GM12878 (cell line): Measurements from ENCODE around the gene CTDNEP1. TPM values are rescaled to one million over a fixed set of nuclear protein-coding genes. Genes with fewer than 3 reads are reported as not detected.

ENCODE experiments used
- ASH2L ChIP-seq: fragments of 300-600, 200-600 bp; sonication (generic); IDR thresholded peaks from 2 replicates; pipeline ENCODE4 v1.6.1; 2017; ENCODE audit warnings: low read depth, mild to moderate bottlenecking, borderline replicate concordance
- ATF7 ChIP-seq: fragments of 450-650 bp; IDR thresholded peaks from 2 replicates; pipeline ENCODE4 v1.6.1; 2016; ENCODE audit warnings: low read depth, mild to moderate bottlenecking
- CREB1 ChIP-seq: IDR thresholded peaks from 2 replicates; pipeline ENCODE4 v1.6.1; 2012; ENCODE audit warnings: low read depth, mild to moderate bottlenecking, inconsistent platforms
- MXI1 ChIP-seq: fragments of 150-350 bp; IDR thresholded peaks from 2 replicates; pipeline ENCODE4 v1.6.1; 2011; ENCODE audit warnings: low read depth, mild to moderate bottlenecking, inconsistent platforms, low read length, improper control_type of control experiment
- NFXL1 ChIP-seq: fragments of 450-650 bp; IDR thresholded peaks from 2 replicates; pipeline ENCODE4 v1.6.1; 2017; ENCODE audit warnings: antibody characterized with exemption, mild to moderate bottlenecking, borderline replicate concordance
- NR2C2 ChIP-seq: IDR thresholded peaks from 2 replicates; pipeline ENCODE4 v1.6.1; 2011; ENCODE audit warnings: borderline replicate concordance, low read depth; ENCODE audit not compliant: control insufficient read depth, insufficient read length
- RB1 ChIP-seq: fragments of 450-650 bp; formaldehyde crosslinking; IDR thresholded peaks from 2 replicates; pipeline ENCODE4 v1.6.1; 2017; ENCODE audit warnings: mild to moderate bottlenecking, borderline replicate concordance
- RUNX3 ChIP-seq: IDR thresholded peaks from 2 replicates; pipeline ENCODE4 v1.6.1; 2012; ENCODE audit warnings: low read length, inconsistent platforms
- SIN3A ChIP-seq: IDR thresholded peaks from 2 replicates; pipeline ENCODE4 v1.6.1; 2012; ENCODE audit warnings: low read depth, low read length, improper control_type of control experiment
- SIX5 ChIP-seq: IDR thresholded peaks from 2 replicates; pipeline ENCODE4 v1.6.1; 2011; ENCODE audit warnings: mild to moderate bottlenecking, low read depth, low read length, moderate library complexity; ENCODE audit not compliant: severe bottlenecking
- SP1 ChIP-seq: IDR thresholded peaks from one replicate; pipeline ENCODE4 v1.6.1; 2011; ENCODE audit warnings: low read depth, low read length
- STAT1 ChIP-seq: fragments of 450-650 bp; conservative IDR thresholded peaks from 2 replicates; pipeline ENCODE4 v1.6.1; 2014; ENCODE audit warnings: antibody characterized with exemption, mild to moderate bottlenecking
- SUPT20H ChIP-seq: IDR thresholded peaks from 2 replicates; pipeline ENCODE4 v1.6.1; 2011; ENCODE audit warnings: low read depth, mild to moderate bottlenecking, low read length, moderate library complexity, borderline replicate concordance; ENCODE audit not compliant: control insufficient read depth
- TAF1 ChIP-seq: IDR thresholded peaks from 2 replicates; pipeline ENCODE4 v1.6.1; 2011; ENCODE audit warnings: mild to moderate bottlenecking, low read depth, low read length, borderline replicate concordance
- polyA plus RNA-seq, 11 experiments: library from polyadenylated mRNA; depleted of rRNA in 4 of 11; unstranded in 6 of 11; stranded (reverse) in 5 of 11; fragments of >200 nt; fragmentation: Nextera tagmentation in 4 of 11; fragmentation: Illumina TruSeq in 1 of 11; extraction: Ambion mirVana in 4 of 11; extraction: Trizol in 1 of 11; gene quantifications; 1 replicate in 1 of 11; 2 replicates in 10 of 11; pipeline versions ENCODE4 v1.2.1 to v1.2.3, GENCODE V29; 2011 to 2016; ENCODE audit warnings: inconsistent platforms in 2 of 11, missing spikeins in 2 of 11, low read depth in 1 of 11
- total RNA-seq, 4 experiments: library from RNA; depleted of rRNA in 3 of 4; stranded (reverse); fragments of >200 nt in 3 of 4; fragmentation: Illumina TruSeq in 1 of 4; extraction: Trizol in 1 of 4; gene quantifications; 2 replicates each; pipeline versions ENCODE4 v1.2.1 to v1.2.3, GENCODE V29; 2013 to 2021
- TF ChIP-seq, protein P1 (sequence below): fragments of 450-650 bp; IDR thresholded peaks from 2 replicates; pipeline ENCODE4 v1.6.1; 2017; ENCODE audit warnings: mild to moderate bottlenecking, moderate library complexity
- TF ChIP-seq, protein P2 (sequence below): fragments of 450-650 bp; IDR thresholded peaks from 2 replicates; pipeline ENCODE4 v1.6.1; 2016; ENCODE audit warnings: mild to moderate bottlenecking
- TF ChIP-seq, protein P3 (sequence below): IDR thresholded peaks from 2 replicates; pipeline ENCODE4 v1.6.1; 2011; ENCODE audit warnings: borderline replicate concordance, low read depth, mild to moderate bottlenecking, moderate library complexity, mixed read lengths, low read length; ENCODE audit not compliant: insufficient read depth; ENCODE audit errors: extremely low read length
- TF ChIP-seq, protein P4 (sequence below): fragments of 150-350 bp; IDR thresholded peaks from 2 replicates; pipeline ENCODE4 v1.6.1; 2016; ENCODE audit warnings: low read depth, low read length

The CTDNEP1 gene
- total and polyA plus RNA-seq, 10 of the 15 experiments (the other 5 are each of a cell fraction or from before 2014, with no cell fraction given), result 23.7 to 176 (median 30.3) TPM

DNA sequence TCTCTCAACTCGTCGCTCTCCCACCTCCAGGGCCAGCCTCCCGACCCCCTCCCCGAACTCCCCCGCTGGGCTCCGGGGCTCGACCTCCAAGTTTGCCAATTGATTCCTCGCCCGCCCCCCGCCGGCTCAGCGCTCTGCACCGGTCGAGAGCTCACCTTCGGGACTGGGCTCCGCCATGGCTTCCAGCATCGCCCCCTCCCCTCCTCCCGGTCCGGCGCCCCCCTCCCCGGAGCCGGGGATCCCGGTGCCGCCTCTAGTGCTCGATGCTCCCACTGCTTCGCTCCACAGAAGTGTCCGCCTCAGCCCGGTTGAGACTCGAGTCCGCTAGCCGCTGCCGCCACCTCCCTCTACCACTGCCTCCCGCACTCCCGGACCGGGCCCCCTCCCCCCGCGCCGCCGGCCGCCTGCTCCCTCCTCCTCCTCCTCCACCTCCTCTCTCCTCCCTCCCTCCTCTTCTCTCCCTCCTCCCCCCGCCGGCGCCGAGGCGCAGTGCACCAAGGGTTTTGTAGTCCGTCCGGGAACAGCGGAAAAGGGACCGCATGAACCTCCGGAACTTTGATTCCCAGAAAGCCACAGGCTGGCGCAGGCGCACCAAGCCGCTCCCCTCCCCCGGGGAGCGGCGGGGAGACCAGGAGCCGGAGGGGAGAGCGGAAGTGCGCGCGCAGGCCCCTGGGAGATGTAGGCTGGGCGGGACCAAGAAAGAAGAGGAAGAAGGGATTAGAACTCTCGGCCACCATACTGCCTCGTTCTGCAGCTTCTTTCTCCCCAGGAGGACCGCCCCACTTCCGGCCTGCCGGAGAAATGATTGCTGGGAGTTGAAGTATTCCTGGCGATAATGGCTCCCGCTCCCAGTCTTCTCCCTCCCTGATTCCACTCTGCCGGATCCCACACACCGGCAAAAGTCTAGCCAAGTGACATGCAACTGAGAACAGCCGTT, 12.2 kb downstream of the CTDNEP1 start, which contains the start of gene PHF23 (continued):
- TF ChIP-seq NR2C2, result no peak
- TF ChIP-seq ATF7, result peak; percentile 50
- TF ChIP-seq SP1, result no peak
- peak; percentile 74; the same call in 1 of the 2 replicates for TF ChIP-seq CREB1
- TF ChIP-seq, protein P1, sequence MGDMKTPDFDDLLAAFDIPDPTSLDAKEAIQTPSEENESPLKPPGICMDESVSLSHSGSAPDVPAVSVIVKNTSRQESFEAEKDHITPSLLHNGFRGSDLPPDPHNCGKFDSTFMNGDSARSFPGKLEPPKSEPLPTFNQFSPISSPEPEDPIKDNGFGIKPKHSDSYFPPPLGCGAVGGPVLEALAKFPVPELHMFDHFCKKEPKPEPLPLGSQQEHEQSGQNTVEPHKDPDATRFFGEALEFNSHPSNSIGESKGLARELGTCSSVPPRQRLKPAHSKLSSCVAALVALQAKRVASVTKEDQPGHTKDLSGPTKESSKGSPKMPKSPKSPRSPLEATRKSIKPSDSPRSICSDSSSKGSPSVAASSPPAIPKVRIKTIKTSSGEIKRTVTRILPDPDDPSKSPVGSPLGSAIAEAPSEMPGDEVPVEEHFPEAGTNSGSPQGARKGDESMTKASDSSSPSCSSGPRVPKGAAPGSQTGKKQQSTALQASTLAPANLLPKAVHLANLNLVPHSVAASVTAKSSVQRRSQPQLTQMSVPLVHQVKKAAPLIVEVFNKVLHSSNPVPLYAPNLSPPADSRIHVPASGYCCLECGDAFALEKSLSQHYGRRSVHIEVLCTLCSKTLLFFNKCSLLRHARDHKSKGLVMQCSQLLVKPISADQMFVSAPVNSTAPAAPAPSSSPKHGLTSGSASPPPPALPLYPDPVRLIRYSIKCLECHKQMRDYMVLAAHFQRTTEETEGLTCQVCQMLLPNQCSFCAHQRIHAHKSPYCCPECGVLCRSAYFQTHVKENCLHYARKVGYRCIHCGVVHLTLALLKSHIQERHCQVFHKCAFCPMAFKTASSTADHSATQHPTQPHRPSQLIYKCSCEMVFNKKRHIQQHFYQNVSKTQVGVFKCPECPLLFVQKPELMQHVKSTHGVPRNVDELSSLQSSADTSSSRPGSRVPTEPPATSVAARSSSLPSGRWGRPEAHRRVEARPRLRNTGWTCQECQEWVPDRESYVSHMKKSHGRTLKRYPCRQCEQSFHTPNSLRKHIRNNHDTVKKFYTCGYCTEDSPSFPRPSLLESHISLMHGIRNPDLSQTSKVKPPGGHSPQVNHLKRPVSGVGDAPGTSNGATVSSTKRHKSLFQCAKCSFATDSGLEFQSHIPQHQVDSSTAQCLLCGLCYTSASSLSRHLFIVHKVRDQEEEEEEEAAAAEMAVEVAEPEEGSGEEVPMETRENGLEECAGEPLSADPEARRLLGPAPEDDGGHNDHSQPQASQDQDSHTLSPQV, result no peak
- TF ChIP-seq SUPT20H, result no peak
- peak; percentile 51 for TF ChIP-seq MXI1
- TF ChIP-seq SIN3A, result peak; percentile 39; the same call in 1 of the 2 replicates
- TF ChIP-seq NFXL1, result peak; percentile 100
- TF ChIP-seq, protein P2, sequence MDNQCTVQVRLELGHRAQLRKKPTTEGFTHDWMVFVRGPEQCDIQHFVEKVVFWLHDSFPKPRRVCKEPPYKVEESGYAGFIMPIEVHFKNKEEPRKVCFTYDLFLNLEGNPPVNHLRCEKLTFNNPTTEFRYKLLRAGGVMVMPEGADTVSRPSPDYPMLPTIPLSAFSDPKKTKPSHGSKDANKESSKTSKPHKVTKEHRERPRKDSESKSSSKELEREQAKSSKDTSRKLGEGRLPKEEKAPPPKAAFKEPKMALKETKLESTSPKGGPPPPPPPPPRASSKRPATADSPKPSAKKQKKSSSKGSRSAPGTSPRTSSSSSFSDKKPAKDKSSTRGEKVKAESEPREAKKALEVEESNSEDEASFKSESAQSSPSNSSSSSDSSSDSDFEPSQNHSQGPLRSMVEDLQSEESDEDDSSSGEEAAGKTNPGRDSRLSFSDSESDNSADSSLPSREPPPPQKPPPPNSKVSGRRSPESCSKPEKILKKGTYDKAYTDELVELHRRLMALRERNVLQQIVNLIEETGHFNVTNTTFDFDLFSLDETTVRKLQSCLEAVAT, result 0 out of 2 replicates have a peak, but pooled peaks have one; percentile 50
- TF ChIP-seq SIX5, result peak; percentile 88
- no peak; the same call in 1 of the 2 replicates for TF ChIP-seq STAT1
- peak; percentile 68; the same call in 1 of the 2 replicates for TF ChIP-seq RB1
- peak; percentile 70 for TF ChIP-seq RUNX3
- no peak for TF ChIP-seq ASH2L
- TF ChIP-seq, protein P3, sequence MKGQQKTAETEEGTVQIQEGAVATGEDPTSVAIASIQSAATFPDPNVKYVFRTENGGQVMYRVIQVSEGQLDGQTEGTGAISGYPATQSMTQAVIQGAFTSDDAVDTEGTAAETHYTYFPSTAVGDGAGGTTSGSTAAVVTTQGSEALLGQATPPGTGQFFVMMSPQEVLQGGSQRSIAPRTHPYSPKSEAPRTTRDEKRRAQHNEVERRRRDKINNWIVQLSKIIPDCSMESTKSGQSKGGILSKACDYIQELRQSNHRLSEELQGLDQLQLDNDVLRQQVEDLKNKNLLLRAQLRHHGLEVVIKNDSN, result no peak
- TF ChIP-seq, protein P4, sequence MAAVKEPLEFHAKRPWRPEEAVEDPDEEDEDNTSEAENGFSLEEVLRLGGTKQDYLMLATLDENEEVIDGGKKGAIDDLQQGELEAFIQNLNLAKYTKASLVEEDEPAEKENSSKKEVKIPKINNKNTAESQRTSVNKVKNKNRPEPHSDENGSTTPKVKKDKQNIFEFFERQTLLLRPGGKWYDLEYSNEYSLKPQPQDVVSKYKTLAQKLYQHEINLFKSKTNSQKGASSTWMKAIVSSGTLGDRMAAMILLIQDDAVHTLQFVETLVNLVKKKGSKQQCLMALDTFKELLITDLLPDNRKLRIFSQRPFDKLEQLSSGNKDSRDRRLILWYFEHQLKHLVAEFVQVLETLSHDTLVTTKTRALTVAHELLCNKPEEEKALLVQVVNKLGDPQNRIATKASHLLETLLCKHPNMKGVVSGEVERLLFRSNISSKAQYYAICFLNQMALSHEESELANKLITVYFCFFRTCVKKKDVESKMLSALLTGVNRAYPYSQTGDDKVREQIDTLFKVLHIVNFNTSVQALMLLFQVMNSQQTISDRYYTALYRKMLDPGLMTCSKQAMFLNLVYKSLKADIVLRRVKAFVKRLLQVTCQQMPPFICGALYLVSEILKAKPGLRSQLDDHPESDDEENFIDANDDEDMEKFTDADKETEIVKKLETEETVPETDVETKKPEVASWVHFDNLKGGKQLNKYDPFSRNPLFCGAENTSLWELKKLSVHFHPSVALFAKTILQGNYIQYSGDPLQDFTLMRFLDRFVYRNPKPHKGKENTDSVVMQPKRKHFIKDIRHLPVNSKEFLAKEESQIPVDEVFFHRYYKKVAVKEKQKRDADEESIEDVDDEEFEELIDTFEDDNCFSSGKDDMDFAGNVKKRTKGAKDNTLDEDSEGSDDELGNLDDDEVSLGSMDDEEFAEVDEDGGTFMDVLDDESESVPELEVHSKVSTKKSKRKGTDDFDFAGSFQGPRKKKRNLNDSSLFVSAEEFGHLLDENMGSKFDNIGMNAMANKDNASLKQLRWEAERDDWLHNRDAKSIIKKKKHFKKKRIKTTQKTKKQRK, result no peak
- 0 out of 2 replicates have a peak, but pooled peaks have one; percentile 13 for TF ChIP-seq TAF1
